HL-60 (cell line): ENCODE data around the gene EYA2.
A peak's percentile ranks its signal among the peaks of the same experiment; 100 is the strongest.

ENCODE experiments used
- DNase-seq, 2 experiments: peaks; one replicate each; pipeline ENCODE4 v3.0.0-alpha.2; 2010 to 2020; ENCODE audit warnings: low read depth in 1 of 2, low spot score in 1 of 2
- H3K27ac ChIP-seq: fragments of 250-450 bp; sonication (Bioruptor Pico); replicated peaks from 2 replicates; pipeline ENCODE4 v1.5.1; 2020; ENCODE audit warnings: mild to moderate bottlenecking, moderate library complexity
- H3K27me3 ChIP-seq: fragments of 250-450 bp; sonication (Bioruptor Pico); 2 replicates; pipeline ENCODE4 v1.5.1; 2021; ENCODE audit warnings: mild to moderate bottlenecking, moderate library complexity; ENCODE audit not compliant: insufficient read depth, poor library complexity, severe bottlenecking
- H3K4me3 ChIP-seq: replicated peaks from 2 replicates; pipeline ENCODE4 v1.5.1; 2011; ENCODE audit warnings: mild to moderate bottlenecking, control low read depth, low read length; ENCODE audit not compliant: insufficient read depth
- CTCF ChIP-seq: IDR thresholded peaks from one replicate; pipeline ENCODE4 v1.5.1; 2011; ENCODE audit warnings: low read length, control low read depth, inconsistent platforms; ENCODE audit not compliant: insufficient read depth
- GABPA ChIP-seq: IDR thresholded peaks from 2 replicates; pipeline ENCODE4 v1.6.1; 2012; ENCODE audit warnings: low read depth
- POLR2AphosphoS5 ChIP-seq: IDR thresholded peaks from 2 replicates; pipeline ENCODE4 v1.6.1; 2012; ENCODE audit warnings: low read depth
- REST ChIP-seq: IDR thresholded peaks from 2 replicates; pipeline ENCODE4 v1.6.1; 2012; ENCODE audit warnings: low read depth; ENCODE audit not compliant: insufficient replicate concordance
- SPI1 ChIP-seq: IDR thresholded peaks from 2 replicates; pipeline ENCODE4 v1.6.1; 2012; ENCODE audit warnings: low read depth, mild to moderate bottlenecking, borderline replicate concordance

EYA2 gene

GRCh38 chr20:47011984-47012383 is 117.3 kb downstream of the EYA2 start:
- no peak for TF ChIP-seq CTCF
- TF ChIP-seq POLR2AphosphoS5, result no peak
- TF ChIP-seq SPI1, result no peak
- no peak for TF ChIP-seq REST
- TF ChIP-seq GABPA, result no peak
- Histone ChIP-seq H3K27ac (no peak overlapping the region), H3K4me3 (no peak overlapping the region), H3K27me3 (no peaks in the 10 kb centered on the region)
- no peak for DNase-seq

- Histone ChIP-seq H3K27ac (no peak overlapping the region), H3K4me3 (no peak overlapping the region), H3K27me3 (no peaks in the 10 kb centered on the region)
- TF ChIP-seq SPI1 (no peak), GABPA (no peak), POLR2AphosphoS5 (no peak), CTCF (no peak), REST (no peak)
- DNase-seq, result no peak
Measured at GRCh38 chr20:47013606-47014005, 119.0 kb downstream of the EYA2 start.

- DNase-seq, result no peak
- no peak overlapping the region for H3K4me3 ChIP-seq
- TF ChIP-seq CTCF (no peak), GABPA (no peak), REST (peak; percentile 91), POLR2AphosphoS5 (no peak), SPI1 (no peak)
- no peaks in the 10 kb centered on the region for H3K27me3 ChIP-seq
- no peak overlapping the region for H3K27ac ChIP-seq
Measured at GRCh38 chr20:47016068-47016664, 121.5 kb downstream of the EYA2 start.
